Panc1 (cell line): ENCODE data around the gene CDK14.

ENCODE experiments used
- CTCF ChIP-seq: fragments of 450-650 bp; IDR thresholded peaks from 2 replicates; pipeline ENCODE4 v1.5.1; 2017; ENCODE audit warnings: mild to moderate bottlenecking
- POLR2AphosphoS5 ChIP-seq: IDR thresholded peaks from 2 replicates; pipeline ENCODE4 v1.6.1; 2012; ENCODE audit warnings: mild to moderate bottlenecking, low read depth, low read length, moderate library complexity
- SIN3A ChIP-seq: IDR thresholded peaks from 2 replicates; pipeline ENCODE4 v1.6.1; 2012; ENCODE audit warnings: low read depth, mild to moderate bottlenecking, low read length, moderate library complexity, borderline replicate concordance; ENCODE audit not compliant: insufficient read depth
- TCF7L2 ChIP-seq: IDR thresholded peaks from 2 replicates; pipeline ENCODE4 v1.6.1; 2011; ENCODE audit warnings: mild to moderate bottlenecking, low read depth, low read length, inconsistent platforms
- TF ChIP-seq, protein P1 (sequence below), 2 experiments: IDR thresholded peaks; 2 replicates each; pipeline ENCODE4 v1.6.1; 2011 to 2012; ENCODE audit warnings: low read depth in 2 of 2, control low read depth in 1 of 2, low read length in 1 of 2, mild to moderate bottlenecking in 1 of 2, moderate library complexity in 1 of 2; ENCODE audit not compliant: insufficient read depth in 1 of 2

GRCh38 chr7:90747516-90747915 is 151.4 kb downstream of the CDK14 start:
- no peak for TF ChIP-seq CTCF
- no peak for TF ChIP-seq TCF7L2
- TF ChIP-seq POLR2AphosphoS5 = no peak
- TF ChIP-seq, protein P1, sequence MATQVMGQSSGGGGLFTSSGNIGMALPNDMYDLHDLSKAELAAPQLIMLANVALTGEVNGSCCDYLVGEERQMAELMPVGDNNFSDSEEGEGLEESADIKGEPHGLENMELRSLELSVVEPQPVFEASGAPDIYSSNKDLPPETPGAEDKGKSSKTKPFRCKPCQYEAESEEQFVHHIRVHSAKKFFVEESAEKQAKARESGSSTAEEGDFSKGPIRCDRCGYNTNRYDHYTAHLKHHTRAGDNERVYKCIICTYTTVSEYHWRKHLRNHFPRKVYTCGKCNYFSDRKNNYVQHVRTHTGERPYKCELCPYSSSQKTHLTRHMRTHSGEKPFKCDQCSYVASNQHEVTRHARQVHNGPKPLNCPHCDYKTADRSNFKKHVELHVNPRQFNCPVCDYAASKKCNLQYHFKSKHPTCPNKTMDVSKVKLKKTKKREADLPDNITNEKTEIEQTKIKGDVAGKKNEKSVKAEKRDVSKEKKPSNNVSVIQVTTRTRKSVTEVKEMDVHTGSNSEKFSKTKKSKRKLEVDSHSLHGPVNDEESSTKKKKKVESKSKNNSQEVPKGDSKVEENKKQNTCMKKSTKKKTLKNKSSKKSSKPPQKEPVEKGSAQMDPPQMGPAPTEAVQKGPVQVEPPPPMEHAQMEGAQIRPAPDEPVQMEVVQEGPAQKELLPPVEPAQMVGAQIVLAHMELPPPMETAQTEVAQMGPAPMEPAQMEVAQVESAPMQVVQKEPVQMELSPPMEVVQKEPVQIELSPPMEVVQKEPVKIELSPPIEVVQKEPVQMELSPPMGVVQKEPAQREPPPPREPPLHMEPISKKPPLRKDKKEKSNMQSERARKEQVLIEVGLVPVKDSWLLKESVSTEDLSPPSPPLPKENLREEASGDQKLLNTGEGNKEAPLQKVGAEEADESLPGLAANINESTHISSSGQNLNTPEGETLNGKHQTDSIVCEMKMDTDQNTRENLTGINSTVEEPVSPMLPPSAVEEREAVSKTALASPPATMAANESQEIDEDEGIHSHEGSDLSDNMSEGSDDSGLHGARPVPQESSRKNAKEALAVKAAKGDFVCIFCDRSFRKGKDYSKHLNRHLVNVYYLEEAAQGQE (IDR thresholded peaks at IDR 0.05; ENCODE audit: insufficient read depth in 1 of 2, low read depth in 2 of 2, low read length in 1 of 2) = no peak
- TF ChIP-seq SIN3A = no peak
